NOMO-1 treated with dmso at 0.1 percent for 144 hours (cell line): ENCODE measurements around the gene KIAA0319L.
"Not testable (repeated sequence)": the region's sequence is repeated elsewhere in the genome, so short reads cannot be mapped to it uniquely, and the experiment has no call there.

Source experiments
- DNase-seq: peaks from one replicate; lab custom pipeline; 2025; ENCODE audit not compliant: unreplicated experiment; lab: John Stamatoyannopoulos, UW

KIAA0319L gene

DNA sequence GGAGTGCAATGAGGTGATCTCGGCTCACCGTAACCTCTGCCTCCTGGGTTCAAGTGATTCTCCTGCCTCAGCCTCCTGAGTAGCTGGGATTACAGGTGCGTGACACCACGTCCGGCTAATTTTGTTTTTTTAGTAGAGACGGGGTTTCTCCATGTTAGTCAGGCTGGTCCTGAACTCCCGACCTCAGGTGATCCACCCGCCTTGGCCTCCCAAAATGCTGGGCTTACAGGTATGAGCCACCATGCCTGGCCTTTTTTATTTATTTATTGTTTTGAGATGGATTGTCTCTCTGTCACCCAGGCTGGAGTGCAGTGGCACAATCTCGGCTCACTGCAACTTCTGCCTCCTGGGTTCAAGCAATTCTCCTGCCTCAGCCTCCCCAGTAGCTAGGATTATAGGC, 24.4 kb upstream of the KIAA0319L start:
- not testable (repeated sequence) for DNase-seq

DNA sequence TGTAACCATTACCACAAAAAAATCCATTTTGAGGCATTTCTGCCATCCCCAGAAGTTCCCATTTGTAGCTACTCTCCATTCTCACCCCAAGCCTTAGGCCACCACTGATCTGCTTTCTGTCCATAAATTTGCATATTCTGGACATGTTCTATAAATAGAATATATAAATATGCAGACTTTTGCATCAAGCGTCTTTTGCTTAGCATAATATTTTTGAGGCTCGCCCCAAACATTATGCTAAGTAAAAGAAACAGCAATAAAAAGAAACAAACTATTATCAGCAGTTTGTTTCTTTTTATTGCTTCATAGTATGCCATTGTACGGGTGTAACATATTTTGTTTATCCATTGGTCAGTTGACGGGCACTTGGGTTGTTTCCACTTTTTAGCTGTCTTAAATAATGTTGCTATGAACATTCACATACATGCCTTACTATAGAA, 23.8 kb upstream of the KIAA0319L start:
- DNase-seq = no peak

DNA sequence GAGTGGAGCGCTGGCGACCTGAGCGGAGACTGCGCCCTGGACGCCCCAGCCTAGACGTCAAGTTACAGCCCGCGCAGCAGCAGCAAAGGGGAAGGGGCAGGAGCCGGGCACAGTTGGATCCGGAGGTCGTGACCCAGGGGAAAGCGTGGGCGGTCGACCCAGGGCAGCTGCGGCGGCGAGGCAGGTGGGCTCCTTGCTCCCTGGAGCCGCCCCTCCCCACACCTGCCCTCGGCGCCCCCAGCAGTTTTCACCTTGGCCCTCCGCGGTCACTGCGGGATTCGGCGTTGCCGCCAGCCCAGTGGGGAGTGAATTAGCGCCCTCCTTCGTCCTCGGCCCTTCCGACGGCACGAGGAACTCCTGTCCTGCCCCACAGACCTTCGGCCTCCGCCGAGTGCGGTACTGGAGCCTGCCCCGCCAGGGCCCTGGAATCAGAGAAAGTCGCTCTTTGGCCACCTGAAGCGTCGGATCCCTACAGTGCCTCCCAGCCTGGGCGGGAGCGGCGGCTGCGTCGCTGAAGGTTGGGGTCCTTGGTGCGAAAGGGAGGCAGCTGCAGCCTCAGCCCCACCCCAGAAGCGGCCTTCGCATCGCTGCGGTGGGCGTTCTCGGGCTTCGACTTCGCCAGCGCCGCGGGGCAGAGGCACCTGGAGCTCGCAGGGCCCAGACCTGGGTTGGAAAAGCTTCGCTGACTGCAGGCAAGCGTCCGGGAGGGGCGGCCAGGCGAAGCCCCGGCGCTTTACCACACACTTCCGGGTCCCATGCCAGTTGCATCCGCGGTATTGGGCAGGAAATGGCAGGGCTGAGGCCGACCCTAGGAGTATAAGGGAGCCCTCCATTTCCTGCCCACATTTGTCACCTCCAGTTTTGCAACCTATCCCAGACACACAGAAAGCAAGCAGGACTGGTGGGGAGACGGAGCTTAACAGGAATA, 20.1 kb upstream of the KIAA0319L start:
- DNase-seq = peak; percentile 53

DNA sequence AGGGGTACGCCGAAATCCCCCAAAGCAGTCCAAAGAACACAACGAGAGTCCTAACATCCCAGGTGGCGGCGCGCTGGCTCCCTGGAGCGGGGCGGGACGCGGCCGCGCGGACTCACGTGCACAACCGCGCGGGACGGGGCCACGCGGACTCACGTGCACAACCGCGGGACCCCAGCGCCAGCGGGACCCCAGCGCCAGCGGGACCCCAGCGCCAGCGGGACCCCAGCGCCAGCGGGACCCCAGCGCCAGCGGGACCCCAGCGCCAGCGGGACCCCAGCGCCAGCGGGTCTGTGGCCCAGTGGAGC, 19.5 kb upstream of the KIAA0319L start:
- not testable (repeated sequence) for DNase-seq

DNA sequence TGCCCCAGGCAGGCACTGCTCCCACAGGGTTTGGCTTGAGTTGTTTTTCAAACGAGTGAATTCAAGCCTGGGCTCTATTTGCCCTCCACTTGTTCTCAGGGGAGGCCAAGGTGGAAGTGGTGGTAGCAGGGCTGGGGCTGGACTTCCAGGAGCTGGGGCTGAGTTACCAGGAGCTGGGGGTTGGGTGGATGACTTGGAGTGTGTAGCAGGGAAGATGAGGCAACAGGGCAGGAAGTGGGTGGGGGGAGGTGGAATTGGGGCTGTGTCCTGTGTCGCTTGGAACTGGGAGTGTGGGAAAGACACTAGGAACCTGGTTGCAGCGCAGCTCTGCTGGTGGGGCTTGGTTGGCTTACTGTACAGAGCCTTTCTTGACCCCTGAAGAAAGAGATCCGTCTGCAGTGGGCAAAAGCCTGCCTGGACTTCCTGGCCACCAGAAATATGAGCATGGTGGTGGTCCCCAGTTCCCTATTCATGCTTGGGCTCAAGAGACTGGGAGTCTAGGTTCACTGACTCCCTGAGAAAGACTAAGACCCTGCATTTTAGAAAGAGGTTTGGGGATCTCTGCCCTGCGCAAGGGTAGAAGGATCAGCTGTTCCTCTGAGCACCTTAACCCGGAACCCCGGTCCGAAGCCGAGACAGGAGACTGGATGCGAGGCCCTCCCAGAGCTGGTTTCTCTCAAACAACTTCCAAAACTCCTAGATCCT, 19.0 kb upstream of the KIAA0319L start:
- no peak for DNase-seq

DNA sequence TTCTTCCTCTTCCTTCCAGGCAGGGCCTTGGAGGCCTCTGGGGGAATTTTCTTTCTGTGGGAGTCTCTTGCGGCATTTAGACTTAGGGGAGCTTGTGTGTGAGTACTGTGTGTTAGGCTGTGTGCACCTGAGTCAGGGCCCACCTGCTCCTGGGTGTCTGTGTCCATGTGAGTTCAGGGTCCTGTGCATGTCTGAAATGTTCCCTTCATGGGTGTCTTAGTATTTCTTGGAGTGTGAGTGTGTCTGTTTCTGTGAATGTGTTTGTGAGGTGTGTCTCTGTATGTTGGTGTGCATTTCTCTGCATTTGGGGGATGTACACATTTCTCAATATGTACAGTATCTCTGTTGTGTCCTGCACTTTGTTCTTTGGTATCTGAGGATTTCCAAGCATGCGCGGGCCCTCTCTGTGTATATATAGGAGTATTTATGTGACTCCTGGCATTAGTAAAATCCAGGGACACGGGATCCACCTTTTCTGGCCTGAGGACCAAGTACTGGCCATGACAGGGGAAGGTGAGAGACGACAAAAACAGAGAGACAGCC, 18.3 kb upstream of the KIAA0319L start:
- no peak for DNase-seq

DNA sequence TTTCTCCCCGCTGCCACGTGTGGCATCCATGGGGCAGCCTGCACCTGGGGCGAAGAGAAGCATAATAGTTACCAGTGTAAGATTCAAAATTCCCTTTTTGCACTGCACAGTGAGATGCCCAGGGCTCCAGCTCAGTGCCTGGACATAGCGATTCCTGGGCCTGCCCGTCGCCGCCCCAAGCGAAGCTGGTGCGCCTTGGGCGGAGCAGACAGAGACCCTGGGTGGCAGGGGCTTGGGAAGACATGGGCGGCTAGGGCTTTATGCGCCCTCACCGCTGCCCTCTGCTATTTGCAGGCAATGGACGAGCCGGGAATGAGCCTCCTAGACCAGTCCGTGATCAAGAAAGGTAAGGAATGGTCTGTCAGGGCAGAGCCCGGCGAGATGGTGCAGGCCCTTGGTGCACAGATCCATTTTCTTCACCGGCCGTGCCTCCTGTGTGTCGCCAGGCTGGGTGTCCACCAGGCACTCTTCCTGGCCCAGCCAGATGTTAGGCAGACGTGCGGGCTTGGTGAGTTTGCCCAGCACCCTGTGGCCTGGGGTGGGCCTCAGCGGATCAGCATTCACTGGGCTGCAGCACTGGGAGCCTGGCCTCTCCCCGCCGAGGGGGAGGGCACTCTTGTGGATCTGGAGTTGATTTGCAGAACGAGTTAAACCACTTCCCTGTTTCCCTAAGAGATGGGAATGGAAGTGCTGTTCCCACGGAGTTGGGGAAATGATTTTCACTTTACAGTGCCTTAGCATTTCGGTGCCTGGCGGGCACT, 17.6 kb upstream of the KIAA0319L start:
- no peak for DNase-seq

DNA sequence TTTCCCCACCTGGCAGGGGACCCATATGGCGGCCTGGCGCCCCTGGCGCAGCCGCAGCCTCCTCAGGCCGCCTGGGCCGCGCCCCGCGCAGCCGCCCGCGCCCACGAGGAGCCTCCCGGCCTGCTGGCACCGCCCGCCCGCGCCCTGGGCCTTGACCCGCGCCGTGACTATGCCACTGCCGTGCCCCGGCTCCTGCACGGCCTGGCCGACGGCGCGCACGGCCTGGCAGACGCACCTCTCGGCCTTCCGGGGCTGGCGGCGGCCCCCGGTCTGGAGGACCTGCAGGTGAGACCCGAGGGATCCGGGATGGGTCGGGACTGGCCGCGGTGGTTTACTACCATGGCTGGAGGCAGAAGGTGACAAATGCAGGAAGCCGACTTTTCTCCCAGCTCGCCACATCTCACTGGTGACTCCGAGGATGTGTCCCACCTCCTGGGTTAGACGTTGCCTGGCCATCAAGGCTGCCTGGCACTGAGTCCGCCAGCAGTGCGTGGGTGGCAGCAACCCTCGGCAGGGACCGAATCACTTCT, 17.0 kb upstream of the KIAA0319L start:
- no peak for DNase-seq

DNA sequence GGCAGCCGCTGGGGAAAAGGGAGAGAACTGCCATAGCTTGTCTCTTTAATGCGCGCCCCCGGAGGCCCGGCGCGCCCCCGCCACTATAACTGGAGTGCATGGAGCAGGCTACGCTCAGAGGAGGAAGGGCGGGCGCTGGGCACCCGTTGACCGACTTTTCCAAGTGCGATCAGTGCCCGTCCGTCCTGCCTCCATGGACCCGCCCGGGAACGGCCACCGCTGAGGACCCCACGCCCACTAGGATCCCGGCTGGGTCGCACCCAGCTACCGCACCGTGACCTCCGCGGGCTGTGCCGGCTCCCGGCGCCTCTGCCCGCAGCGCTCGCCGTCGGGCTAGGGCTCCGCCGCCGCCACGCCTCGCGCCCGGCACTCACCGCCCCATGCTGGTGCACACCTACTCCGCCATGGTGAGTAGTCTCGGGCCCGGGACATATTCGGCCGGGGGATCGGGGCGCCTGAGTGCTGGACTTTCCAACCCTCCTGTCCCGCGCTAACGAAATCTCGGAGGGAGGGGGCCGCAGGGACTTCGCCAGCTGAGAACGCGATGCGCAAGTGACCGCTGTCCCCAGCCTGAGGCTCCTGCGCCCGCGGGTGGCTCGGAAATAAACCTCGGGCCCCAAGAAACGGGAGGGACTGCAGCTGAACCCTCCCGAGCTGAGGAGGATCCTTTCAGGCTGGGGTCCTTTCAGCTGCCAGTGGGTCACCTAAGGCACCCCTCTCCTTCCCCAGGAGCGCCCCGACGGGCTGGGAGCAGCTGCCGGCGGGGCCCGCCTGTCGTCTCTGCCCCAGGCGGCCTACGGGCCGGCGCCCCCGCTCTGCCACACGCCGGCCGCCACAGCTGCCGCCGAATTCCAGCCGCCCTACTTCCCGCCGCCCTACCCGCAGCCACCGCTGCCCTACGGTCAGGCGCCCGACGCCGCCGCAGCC, 16.3 kb upstream of the KIAA0319L start, which contains the start of gene TFAP2E:
TFAP2E (plus strand) TSS at position 117 of the 927 bp plus-strand sequence; CDS start at position 381, 264 bp downstream.
- no peak for DNase-seq

DNA sequence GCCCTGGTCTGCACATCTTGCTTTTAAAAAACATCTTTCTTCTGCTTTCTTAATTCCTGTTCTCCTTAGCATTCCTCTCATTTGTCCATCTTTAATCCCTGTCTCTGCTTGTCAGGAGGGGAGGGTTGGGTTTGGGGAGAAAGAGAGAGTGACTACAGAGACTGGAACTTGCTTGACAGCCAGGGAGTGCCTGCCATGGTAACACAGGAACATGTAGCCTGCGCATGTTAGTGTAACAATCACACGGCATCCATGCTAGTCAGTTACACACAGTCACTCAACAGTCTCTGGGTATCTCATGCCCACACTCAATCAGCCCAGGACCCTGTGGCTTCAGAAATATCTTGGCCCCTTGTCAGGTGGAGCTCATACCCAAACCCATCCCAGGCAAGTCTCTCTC, 15.1 kb upstream of the KIAA0319L start:
- no peak for DNase-seq

DNA sequence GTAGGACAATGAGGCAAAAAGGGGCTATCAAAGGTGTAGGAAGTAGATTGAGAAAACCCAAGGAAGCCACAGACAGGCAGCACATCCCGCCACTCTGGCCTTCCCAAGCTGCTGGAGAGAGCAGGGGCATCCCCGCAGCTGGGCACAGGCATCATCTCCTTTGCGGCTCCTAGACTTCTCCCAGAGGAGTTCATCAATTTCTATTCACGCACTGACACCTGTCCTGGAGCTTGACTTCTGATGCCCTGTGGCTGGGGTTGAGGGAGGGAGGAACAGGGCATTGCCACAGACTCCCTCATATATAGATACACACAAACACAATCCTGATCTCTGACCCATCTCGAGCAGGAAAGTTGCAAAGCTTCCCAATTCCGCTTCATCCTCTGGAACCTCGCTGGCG, 14.1 kb upstream of the KIAA0319L start:
- DNase-seq = no peak

DNA sequence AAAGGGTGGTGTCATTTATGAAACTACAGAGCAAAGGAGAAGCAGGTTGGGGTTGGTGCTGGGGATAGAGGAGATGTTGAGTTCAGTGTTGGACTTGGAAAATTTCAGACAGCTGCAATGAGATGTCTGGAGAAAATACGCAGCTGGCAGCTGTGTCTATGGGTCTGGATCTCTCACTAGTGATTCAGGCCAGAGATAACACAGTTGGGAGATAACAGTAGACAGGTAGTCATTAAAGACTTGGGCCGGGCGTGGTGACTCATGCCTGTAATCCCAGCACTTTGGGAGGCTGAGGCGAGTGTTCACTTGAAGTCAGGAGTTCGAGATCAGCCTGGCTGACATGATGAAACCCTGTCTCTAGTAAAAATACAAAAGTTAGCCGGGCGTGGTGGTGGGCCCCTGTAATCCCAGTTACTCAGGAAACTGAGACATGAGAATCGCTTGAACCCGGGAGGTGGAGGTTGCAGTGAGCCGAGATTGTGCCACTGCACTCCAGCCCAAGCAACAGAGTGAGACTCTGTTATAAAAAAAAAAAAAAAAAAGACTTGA, 13.5 kb upstream of the KIAA0319L start:
- no peak for DNase-seq

DNA sequence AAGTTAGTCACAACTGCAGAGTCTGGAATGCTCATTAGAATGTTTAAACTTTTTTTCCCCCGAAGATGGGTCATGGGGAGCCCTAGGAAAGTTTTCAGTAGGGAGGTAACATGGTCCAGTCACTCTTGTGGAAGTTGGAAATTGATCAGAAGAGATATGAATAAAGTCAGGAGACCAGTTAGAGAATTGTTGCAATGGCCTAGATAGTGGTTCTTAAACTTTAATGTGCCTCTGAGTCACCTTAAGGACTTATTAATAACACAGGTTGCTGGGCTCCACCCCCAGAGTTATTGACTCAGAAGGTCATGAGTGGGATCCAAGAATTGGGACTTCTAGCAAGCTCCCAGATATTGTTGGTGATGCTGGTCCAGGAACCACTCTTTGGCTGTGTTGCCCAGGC, 12.7 kb upstream of the KIAA0319L start:
- no peak for DNase-seq

DNA sequence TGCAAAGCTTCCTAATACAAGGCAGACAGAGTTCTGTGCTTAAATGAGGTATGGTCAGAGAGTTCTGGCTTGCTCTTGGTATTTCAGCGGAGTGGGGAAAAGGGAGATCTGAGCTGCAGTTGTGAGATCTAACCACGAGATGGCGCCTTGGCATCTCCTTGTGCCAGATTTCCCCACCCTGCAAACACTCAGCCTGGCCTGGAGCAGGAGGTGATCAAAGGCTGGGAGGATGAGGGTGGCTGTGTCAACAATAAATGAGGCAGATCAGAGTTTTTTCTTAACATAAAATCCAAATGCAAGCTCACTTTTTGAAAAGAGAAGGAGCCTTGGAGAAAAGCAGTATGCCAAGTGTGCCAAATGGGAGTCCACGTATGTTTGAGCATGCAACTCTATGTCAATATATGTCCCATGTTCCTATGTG, 11.8 kb upstream of the KIAA0319L start:
- peak; percentile 33 for DNase-seq

DNA sequence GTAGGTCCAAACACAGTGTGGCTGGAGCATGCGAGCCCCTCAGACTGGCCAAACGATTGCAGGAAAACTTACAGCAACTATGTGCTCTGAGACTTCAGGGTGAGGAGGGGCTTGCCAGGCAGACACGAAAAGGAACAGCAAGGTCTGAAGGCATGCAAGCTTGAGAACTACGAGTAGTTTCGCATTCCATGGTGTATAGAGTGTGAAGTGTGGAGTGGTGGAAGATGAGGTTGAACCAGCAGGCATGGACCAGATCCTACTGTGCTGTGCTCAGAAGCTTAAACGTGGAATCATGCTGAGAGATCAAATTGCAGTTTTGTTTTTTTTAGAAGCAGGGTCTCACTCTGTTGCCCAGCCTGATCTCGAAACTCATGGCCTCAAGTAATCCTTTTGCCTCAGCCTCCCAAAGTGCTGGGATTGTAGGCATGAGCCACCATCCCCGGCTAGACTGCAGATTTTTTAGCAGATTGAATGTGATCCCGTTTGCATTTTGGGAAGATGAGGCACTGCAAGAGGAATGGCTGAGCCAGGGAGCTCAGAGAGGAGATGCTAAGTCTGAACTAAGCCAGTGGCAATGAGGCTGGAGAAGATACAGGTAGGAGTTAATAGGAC, 10.8 kb upstream of the KIAA0319L start:
- DNase-seq = no peak

DNA sequence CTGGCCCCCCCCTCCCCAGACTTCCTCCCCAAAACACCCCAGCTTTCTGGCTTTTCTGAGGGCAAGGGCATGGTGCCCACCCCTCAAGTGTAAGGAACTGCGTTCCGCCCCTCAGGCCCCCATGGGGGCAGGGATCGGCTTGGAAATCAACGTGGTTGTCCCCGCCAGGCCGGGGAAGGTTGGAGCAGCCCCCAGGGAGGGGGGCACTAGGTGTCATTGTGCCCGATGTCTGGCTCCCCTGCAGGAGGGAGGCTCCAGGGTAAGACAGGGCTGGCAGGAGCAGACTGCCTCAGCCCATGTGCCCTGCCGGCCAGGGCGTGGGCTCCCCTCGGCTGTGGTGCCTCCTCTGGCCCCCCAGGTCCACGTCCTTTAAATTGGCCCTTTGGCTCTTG, 8.5 kb upstream of the KIAA0319L start:
- no peak for DNase-seq

DNA sequence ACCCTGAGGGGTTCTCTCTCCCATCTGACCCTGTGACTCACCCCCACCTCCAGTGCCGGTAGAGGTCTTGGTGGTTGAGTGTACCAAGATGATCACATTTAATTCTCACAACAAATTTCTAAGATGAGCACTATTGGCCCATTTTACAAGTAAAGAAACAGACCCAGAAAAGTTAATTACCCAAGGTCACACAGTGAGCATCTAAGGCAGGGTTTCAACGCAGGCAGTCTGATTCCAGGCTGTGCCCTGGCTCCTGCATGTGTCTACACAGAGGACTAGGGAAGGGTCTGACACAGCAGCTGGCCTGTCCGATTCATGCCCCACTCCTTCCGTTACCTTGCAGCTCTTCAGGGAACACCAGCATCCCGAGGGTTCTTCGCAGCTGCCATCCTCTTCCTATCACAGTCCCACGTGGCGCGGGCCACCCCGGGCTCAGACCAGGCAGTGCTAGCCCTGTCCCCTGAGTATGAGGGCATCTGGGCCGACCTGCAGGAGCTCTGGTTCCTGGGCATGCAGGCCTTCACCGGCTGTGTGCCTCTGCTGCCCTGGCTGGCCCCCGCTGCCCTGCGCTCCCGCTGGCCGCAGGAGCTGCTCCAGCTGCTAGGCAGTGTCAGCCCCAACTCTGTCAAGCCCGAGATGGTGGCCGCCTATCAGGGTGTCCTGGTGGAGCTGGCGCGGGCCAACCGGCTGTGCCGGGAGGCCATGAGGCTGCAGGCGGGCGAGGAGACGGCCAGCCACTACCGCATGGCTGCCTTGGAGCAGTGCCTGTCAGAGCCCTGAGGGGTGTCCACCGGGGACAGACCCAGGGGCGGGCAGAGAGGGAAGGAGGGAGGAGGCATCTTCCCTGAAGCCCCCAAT, 7.9 kb upstream of the KIAA0319L start:
- no peak for DNase-seq
